Endothelial cell of umbilical vein (primary cell): Measurements from ENCODE around the gene SFT2D1. TPM values are rescaled to one million over a fixed set of nuclear protein-coding genes. Genes with fewer than 3 reads are reported as not detected.

Experiments
- BruUV-seq: library from RNA; stranded (reverse); fragments of 400-500 nt; replicated peaks from 2 replicates; lab custom pipeline; 2021; lab: Mats Ljungman, UMichigan
- CTCF ChIA-PET: fragments of 300-600, 350-600 bp; sonication (Branson Sonifier 250); formaldehyde crosslinking; loops from one replicate; lab custom pipeline; 2021; ENCODE audit warnings: antibody characterized with exemption, inconsistent platforms; lab: Charles Lee
- POLR2A ChIA-PET: fragments of 300-600, 350-600 bp; sonication (Branson Sonifier 250); formaldehyde crosslinking; loops from one replicate; lab custom pipeline; 2021; ENCODE audit warnings: antibody characterized with exemption, inconsistent platforms; lab: Charles Lee
- DNase-seq: peaks from one replicate; pipeline ENCODE4 v3.0.0-alpha.2; 2011; ENCODE audit warnings: low read depth, low spot score
- FAIRE-seq: peaks from 2 replicates; lab custom pipeline; 2011; peaks lifted over from hg19 to GRCh38; lab: Jason Lieb, UNC
- H2AFZ ChIP-seq: 2 replicates; pipeline ENCODE4 v1.6.0; 2012; ENCODE audit warnings: low read depth, low read length, control low read depth, inconsistent platforms
- H3K27ac ChIP-seq: 2 replicates; pipeline ENCODE4 v1.5.1; 2011; ENCODE audit warnings: low read depth, mild to moderate bottlenecking, control low read depth, low read length, moderate library complexity; ENCODE audit not compliant: insufficient read depth
- H3K27me3 ChIP-seq, 2 experiments: 2 replicates each; pipeline versions ENCODE4 v1.6.0 to v1.6.1; 2011; ENCODE audit warnings: low read length in 2 of 2, mixed read lengths in 1 of 2; ENCODE audit not compliant: control insufficient read depth in 2 of 2, insufficient read depth in 2 of 2
- H3K36me3 ChIP-seq, 2 experiments: 2 replicates in 1 of 2; 3 replicates in 1 of 2; pipeline ENCODE4 v1.5.1; 2011; ENCODE audit warnings: low read length in 2 of 2, mild to moderate bottlenecking in 1 of 2, moderate library complexity in 1 of 2; ENCODE audit not compliant: control insufficient read depth in 2 of 2, insufficient read depth in 2 of 2; ENCODE audit errors: extremely low read depth in 1 of 2
- H3K4me1 ChIP-seq: 3 replicates; pipeline ENCODE4 v1.5.1; 2011; ENCODE audit warnings: mild to moderate bottlenecking, low read length; ENCODE audit not compliant: control insufficient read depth, insufficient read depth; ENCODE audit errors: extremely low read depth
- H3K4me2 ChIP-seq: 2 replicates; pipeline ENCODE4 v1.6.1; 2011; ENCODE audit warnings: low read length, control low read depth, mixed read lengths; ENCODE audit not compliant: insufficient read depth
- H3K4me3 ChIP-seq, 3 experiments: fragments of 200-600 bp in 1 of 3; sonication (generic), shearing (Covaris generic) in 1 of 3; replicated peaks in 1 of 3; 2 replicates each; pipeline ENCODE4 v1.5.1; 2011 to 2016; ENCODE audit warnings: control low read depth in 3 of 3, low read length in 3 of 3, mild to moderate bottlenecking in 2 of 3, inconsistent platforms in 1 of 3, low read depth in 1 of 3, moderate library complexity in 1 of 3; ENCODE audit not compliant: insufficient read depth in 1 of 3
- H3K79me2 ChIP-seq: 2 replicates; pipeline ENCODE4 v1.6.0; 2012; ENCODE audit warnings: low read length, inconsistent platforms; ENCODE audit not compliant: control insufficient read depth, insufficient read depth
- H3K9ac ChIP-seq: replicated peaks from 2 replicates; pipeline ENCODE3; 2011; ENCODE audit warnings: low read length, control low read depth; ENCODE audit not compliant: insufficient read depth; ENCODE audit errors: extremely low read depth
- H3K9me1 ChIP-seq: replicated peaks from 3 replicates; pipeline ENCODE4 v1.6.0; 2011; ENCODE audit warnings: mild to moderate bottlenecking, low read length; ENCODE audit not compliant: control insufficient read depth, insufficient read depth; ENCODE audit errors: extremely low read depth
- H3K9me3 ChIP-seq: replicated peaks from 2 replicates; pipeline ENCODE4 v1.5.1; 2012; ENCODE audit warnings: low read length, inconsistent platforms; ENCODE audit not compliant: control insufficient read depth, insufficient read depth
- H4K20me1 ChIP-seq: replicated peaks from 2 replicates; pipeline ENCODE3; 2011; ENCODE audit warnings: mild to moderate bottlenecking, low read length; ENCODE audit not compliant: control insufficient read depth, insufficient read depth; ENCODE audit errors: extremely low read depth
- CTCF ChIP-seq, 2 donors: IDR thresholded peaks; 1 replicate in 1 of 2; 2 replicates in 1 of 2; pipeline ENCODE4 v1.5.1; 2011; ENCODE audit warnings: low read length in 2 of 2, mild to moderate bottlenecking in 2 of 2, moderate library complexity in 2 of 2, control low read depth in 1 of 2, inconsistent platforms in 1 of 2, low read depth in 1 of 2; ENCODE audit not compliant: insufficient read depth in 1 of 2; ENCODE audit errors: extremely low read depth in 1 of 2
- EZH2 ChIP-seq: IDR thresholded peaks from 2 replicates; pipeline ENCODE4 v1.6.1; 2012; ENCODE audit warnings: borderline replicate concordance, low read depth, mild to moderate bottlenecking, moderate library complexity, low read length, inconsistent platforms; ENCODE audit not compliant: severe bottlenecking
- FOS ChIP-seq: IDR thresholded peaks from 2 replicates; pipeline ENCODE4 v1.6.1; 2011; ENCODE audit warnings: mild to moderate bottlenecking, low read length, moderate library complexity, borderline replicate concordance; ENCODE audit not compliant: insufficient read depth
- GATA2 ChIP-seq: IDR thresholded peaks from 2 replicates; pipeline ENCODE4 v1.7.0; 2011; ENCODE audit warnings: low read depth, mild to moderate bottlenecking, moderate library complexity, mixed read lengths, low read length; ENCODE audit not compliant: insufficient read length, insufficient read depth
- JUN ChIP-seq: IDR thresholded peaks from 2 replicates; pipeline ENCODE4 v1.6.1; 2011; ENCODE audit warnings: borderline replicate concordance, low read depth; ENCODE audit not compliant: insufficient read length, insufficient read depth
- MAX ChIP-seq: IDR thresholded peaks from 2 replicates; pipeline ENCODE4 v1.6.1; 2011; ENCODE audit not compliant: insufficient read depth, insufficient read length
- MYC ChIP-seq: IDR thresholded peaks from one replicate; pipeline ENCODE4 v1.6.1; 2011; ENCODE audit warnings: mild to moderate bottlenecking, low read depth, low read length
- POLR2A ChIP-seq: IDR thresholded peaks from 2 replicates; pipeline ENCODE4 v1.6.1; 2012; ENCODE audit warnings: low read depth, mild to moderate bottlenecking, control low read depth, low read length
- POLR2AphosphoS5 ChIP-seq: IDR thresholded peaks from 2 replicates; pipeline ENCODE4 v1.6.1; 2012; ENCODE audit warnings: low read depth, mild to moderate bottlenecking, control low read depth, low read length, moderate library complexity; ENCODE audit not compliant: insufficient read depth
- dilution Hi-C: fragments of 300-500 bp; cut with MboI; formaldehyde crosslinking; loops from one replicate; pipeline ENCODE4 v1.15.0; 2019; ENCODE audit warnings: low sequenced_read_pairs; ENCODE audit not compliant: extremely low pct_ligation_motif_present
- intact Hi-C: fragments of 100-400 bp; cut with micrococcal nuclease; formaldehyde crosslinking; loops from one replicate; pipeline ENCODE4 v1.10.0; 2022
- polyA plus RNA-seq, 4 experiments: library from polyadenylated mRNA; depleted of rRNA in 3 of 4; stranded (reverse) in 3 of 4; unstranded in 1 of 4; fragments of >200 nt; gene quantifications; 2 replicates each; pipeline versions ENCODE4 v1.2.1 to v1.2.3, GENCODE V29; 2011 to 2012; ENCODE audit warnings: missing spikeins in 1 of 4
- total RNA-seq: library from RNA; stranded (reverse); gene quantifications from 2 replicates; pipeline ENCODE4 v1.2.3, GENCODE V29; 2021

Gene SFT2D1
- total and polyA plus RNA-seq, 2 donors (not counting 3 experiments of a cell fraction or from before 2014, with no cell fraction given): 22.9 to 30.6 TPM

- H3K9me1 ChIP-seq: no peaks in the 10 kb centered on the region
- H3K27ac ChIP-seq: no peak overlapping the region
- dilution Hi-C loops (no loop called here), intact Hi-C loops (no loop called here)
- no peaks in the 10 kb centered on the region for H3K36me3 ChIP-seq
- no peak for TF ChIP-seq FOS
- TF ChIP-seq EZH2: no peak
- no peak for TF ChIP-seq JUN
- TF ChIP-seq MAX: no peak
- TF ChIP-seq GATA2: no peak
- no peak for TF ChIP-seq MYC
- TF ChIP-seq CTCF (IDR thresholded peaks at IDR 0.05; ENCODE audit: extremely low read depth in 1 of 2, insufficient read depth in 1 of 2, low read depth in 1 of 2, low read length in 2 of 2): no peak
- TF ChIP-seq POLR2AphosphoS5: no peak
- no peak for TF ChIP-seq POLR2A
- POLR2A ChIA-PET: no interaction called here
- no peak overlapping the region for H2AFZ ChIP-seq
- BruUV-seq: no TSS peak
- no peak for FAIRE-seq
- H3K4me1 ChIP-seq: peaks cover 5% of the 10 kb centered on the region
- H4K20me1 ChIP-seq: no peaks in the 10 kb centered on the region
- H3K79me2 ChIP-seq: peaks cover 4% of the 10 kb centered on the region
- H3K4me2 ChIP-seq: no peak overlapping the region
- H3K27me3 ChIP-seq: peaks cover 11 to 23% of the 10 kb centered on the region in 2 experiments
- no peak for DNase-seq
- no peak overlapping the region for H3K9ac ChIP-seq
- H3K9me3 ChIP-seq: no peaks in the 10 kb centered on the region
- no peak overlapping the region for H3K4me3 ChIP-seq
- CTCF ChIA-PET: no interaction called here
These were observed 4.6 kb upstream of the SFT2D1 start for GRCh38 chr6:166346965-166347364.
